CD14-positive monocyte (primary cell): ENCODE results near the gene MADCAM1. TPM values are rescaled to one million over a fixed set of nuclear protein-coding genes. Genes with fewer than 3 reads are reported as not detected.

ENCODE experiments used
- DNase-seq, 3 donors: peaks; one replicate each; pipeline ENCODE4 v3.0.0-alpha.2; 2011 to 2022
- H2AFZ ChIP-seq: 2 replicates; pipeline ENCODE4 v1.6.0; 2012; ENCODE audit warnings: mild to moderate bottlenecking, low read depth, low read length, inconsistent platforms; ENCODE audit not compliant: insufficient read depth, poor library complexity, severe bottlenecking
- H3K27ac ChIP-seq, 2 donors: 1 replicate in 1 of 2; 2 replicates in 1 of 2; pipeline ENCODE4 v1.5.1; 2012 to 2013; ENCODE audit warnings: low read length in 2 of 2, control low read depth in 1 of 2, inconsistent platforms in 1 of 2, low read depth in 1 of 2, mild to moderate bottlenecking in 1 of 2
- H3K27me3 ChIP-seq, 2 donors: one replicate each; pipeline versions ENCODE4 v1.6.0 to v1.6.1; 2011 to 2013; ENCODE audit warnings: low read length in 2 of 2; ENCODE audit not compliant: control insufficient read depth in 2 of 2, insufficient read depth in 2 of 2
- H3K36me3 ChIP-seq, 2 donors: replicated peaks in 1 of 2; 1 replicate in 1 of 2; 2 replicates in 1 of 2; pipeline versions ENCODE4 v1.5.1 to v1.6.1; 2012 to 2013; ENCODE audit warnings: low read length in 2 of 2, control low read depth in 1 of 2, inconsistent platforms in 1 of 2, mild to moderate bottlenecking in 1 of 2; ENCODE audit not compliant: insufficient read depth in 2 of 2, control insufficient read depth in 1 of 2
- H3K4me1 ChIP-seq, 2 donors: 1 replicate in 1 of 2; 2 replicates in 1 of 2; pipeline versions ENCODE4 v1.5.1 to v1.6.1; 2012 to 2013; ENCODE audit warnings: low read length in 2 of 2, control low read depth in 1 of 2, inconsistent platforms in 1 of 2, mild to moderate bottlenecking in 1 of 2, moderate library complexity in 1 of 2; ENCODE audit not compliant: insufficient read depth in 2 of 2, control insufficient read depth in 1 of 2
- H3K4me2 ChIP-seq: replicated peaks from 2 replicates; pipeline ENCODE3; 2012; ENCODE audit warnings: low read length, moderate library complexity, mild to moderate bottlenecking; ENCODE audit not compliant: poor library complexity, severe bottlenecking; ENCODE audit errors: extremely low read depth
- H3K4me3 ChIP-seq, 3 experiments: fragments of 200-600 bp in 1 of 3; sonication (generic) in 1 of 3; replicated peaks in 1 of 3; 1 replicate in 2 of 3; 2 replicates in 1 of 3; pipeline ENCODE4 v1.5.1; 2011 to 2013; ENCODE audit warnings: low read length in 3 of 3, mild to moderate bottlenecking in 3 of 3, control low read depth in 2 of 3, low read depth in 2 of 3, inconsistent platforms in 1 of 3, moderate library complexity in 1 of 3
- H3K79me2 ChIP-seq: 2 replicates; pipeline ENCODE4 v1.6.0; 2012; ENCODE audit warnings: mild to moderate bottlenecking, control low read depth, inconsistent platforms, low read length, moderate library complexity; ENCODE audit not compliant: insufficient read depth
- H3K9ac ChIP-seq: 2 replicates; pipeline ENCODE4 v1.6.0; 2017; ENCODE audit warnings: low read length, mild to moderate bottlenecking; ENCODE audit not compliant: insufficient read depth, poor library complexity, severe bottlenecking
- H3K9me3 ChIP-seq, 2 donors: replicated peaks in 1 of 2; 1 replicate in 1 of 2; 2 replicates in 1 of 2; pipeline versions ENCODE4 v1.5.1 to v1.6.1; 2012 to 2013; ENCODE audit warnings: low read length in 2 of 2, control low read depth in 1 of 2; ENCODE audit not compliant: control insufficient read depth in 1 of 2, insufficient read depth in 1 of 2
- H4K20me1 ChIP-seq: 2 replicates; pipeline ENCODE4 v1.6.0; 2012; ENCODE audit warnings: mild to moderate bottlenecking, low read length, control low read depth, moderate library complexity; ENCODE audit not compliant: insufficient read depth
- H3K27ac Mint-ChIP-seq, 7 donors: one replicate each; pipeline ENCODE4 v1.8.0; 2020; ENCODE audit warnings: mild to moderate bottlenecking in 7 of 7, mixed read lengths in 7 of 7, moderate library complexity in 6 of 7, inconsistent platforms in 2 of 7
- H3K27me3 Mint-ChIP-seq, 3 donors: one replicate each; pipeline ENCODE4 v1.8.0; 2021 to 2022; ENCODE audit warnings: low read depth in 3 of 3, mild to moderate bottlenecking in 3 of 3, mixed read lengths in 3 of 3, moderate library complexity in 3 of 3, inconsistent platforms in 1 of 3
- H3K36me3 Mint-ChIP-seq, 2 donors: one replicate each; pipeline ENCODE4 v1.8.0; 2020; ENCODE audit warnings: mixed read lengths in 2 of 2, inconsistent platforms in 1 of 2, mild to moderate bottlenecking in 1 of 2
- H3K4me1 Mint-ChIP-seq: one replicate; pipeline ENCODE4 v1.8.0; 2020; ENCODE audit warnings: mild to moderate bottlenecking, mixed read lengths
- H3K4me3 Mint-ChIP-seq, 2 donors: one replicate each; pipeline ENCODE4 v1.8.0; 2020; ENCODE audit warnings: mild to moderate bottlenecking in 2 of 2, mixed read lengths in 2 of 2, moderate library complexity in 1 of 2
- H3K9me3 Mint-ChIP-seq, 7 donors: one replicate each; pipeline ENCODE4 v1.8.0; 2020 to 2022; ENCODE audit warnings: mixed read lengths in 7 of 7, mild to moderate bottlenecking in 6 of 7, moderate library complexity in 6 of 7, inconsistent platforms in 2 of 7
- CTCF ChIP-seq: fragments of 200-600 bp; IDR thresholded peaks from one replicate; pipeline ENCODE4 v1.8.0; 2022; ENCODE audit warnings: antibody characterized with exemption, mild to moderate bottlenecking
- whole genome bisulfite sequencing: methylation state at CpG from one replicate; pipeline ENCODE4 v1.1.5; 2013; ENCODE audit warnings: missing lambda C conversion rate; ENCODE audit not compliant: insufficient coverage; 5-methylcytosine and 5-hydroxymethylcytosine counted together
- intact Hi-C, 2 donors: fragments of 100-400 bp; cut with micrococcal nuclease; formaldehyde crosslinking; loops; one replicate each; pipeline versions ENCODE4 v1.15.0 to v1.15.1; 2023
- polyA plus RNA-seq, 3 donors: library from polyadenylated mRNA; depleted of rRNA in 1 of 3; unstranded in 2 of 3; stranded (reverse) in 1 of 3; fragments of 300-500 nt in 2 of 3; fragments of >200 nt in 1 of 3; fragmentation: Illumina TruSeq in 2 of 3; gene quantifications; 1 replicate in 2 of 3; 2 replicates in 1 of 3; pipeline ENCODE4 v1.2.3, GENCODE V29; 2012 to 2021

Gene MADCAM1
- polyA plus RNA-seq, 3 donors: 0.17 TPM; not detected in 2

DNA sequence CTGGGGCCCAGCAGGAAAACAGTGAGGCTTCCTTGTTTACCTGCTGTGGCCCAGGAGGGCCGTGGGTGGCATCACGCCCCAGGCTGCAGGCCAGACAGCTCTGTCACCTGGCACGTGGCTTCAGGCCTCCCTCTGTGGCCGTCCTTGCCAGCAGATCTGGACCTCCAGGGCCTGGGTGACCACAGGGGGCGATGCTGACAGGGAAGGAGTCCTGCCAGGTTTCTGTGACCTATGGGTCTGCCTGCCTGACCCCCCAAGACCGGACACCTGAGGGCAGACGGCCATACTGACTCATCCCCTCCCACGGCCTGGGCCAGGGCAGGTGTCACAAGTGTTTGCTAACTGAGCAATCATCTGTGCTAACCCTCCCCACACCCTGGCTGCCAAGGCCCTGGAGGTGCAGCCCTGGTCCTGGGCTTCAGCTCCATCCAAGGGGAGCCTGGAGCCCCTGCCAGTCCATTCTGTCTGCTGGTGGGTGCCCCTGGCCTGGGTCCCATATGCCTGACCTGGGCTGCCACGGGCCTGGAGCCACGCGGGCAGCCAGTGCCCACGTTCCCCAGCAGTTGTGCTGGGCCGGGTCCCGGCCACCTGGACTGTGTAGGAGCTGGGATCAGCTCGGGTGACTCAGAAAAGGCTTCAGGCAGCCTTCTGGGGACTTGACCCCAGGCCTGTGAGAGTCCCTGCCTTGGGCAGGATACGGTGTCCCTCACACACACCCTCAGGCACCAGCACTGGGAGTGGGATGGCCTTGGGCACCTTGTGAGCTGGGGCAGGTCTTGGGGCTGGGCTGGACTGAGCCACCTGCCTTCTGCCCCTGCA is 38.9 kb downstream of the MADCAM1 start:
- intact Hi-C loops: loop anchor here in 1 of 2 donors (10.0 kb wide), 1 partner anchor 100 kb away; the partner anchor contains the start of genes FGF22 and POLRMT
- peaks cover 39 to 45% of the 10 kb centered on the region in 2 donors for H3K36me3 ChIP-seq
- no peaks in the 10 kb centered on the region for H3K9me3 ChIP-seq
- 87% methylated on average over 15 of the region's 16 CpGs for WGBS
- H3K79me2 ChIP-seq: peaks cover 41% of the 10 kb centered on the region
- H3K27me3 ChIP-seq: no peaks in the 10 kb centered on the region
- Mint-ChIP-seq H3K4me1 (peaks cover 18% of the 10 kb centered on the region), H3K9me3 (no peaks in the 10 kb centered on the region), H3K27ac (peak overlapping the region in 2 of 7 donors; percentile 42 to 69), H3K27me3 (no peaks in the 10 kb centered on the region), H3K4me3 (no peak overlapping the region), H3K36me3 (peaks cover 24 to 42% of the 10 kb centered on the region in 2 donors)
- H2AFZ ChIP-seq: no peak overlapping the region
- no peak for DNase-seq
- peaks cover 70% of the 10 kb centered on the region for H4K20me1 ChIP-seq
- H3K4me3 ChIP-seq: no peak overlapping the region
- peak overlapping the region in 1 of 2 donors; percentile 42 for H3K27ac ChIP-seq
- H3K4me2 ChIP-seq: no peak overlapping the region
- no peak for TF ChIP-seq CTCF
- peaks cover 24 to 27% of the 10 kb centered on the region in 2 donors for H3K4me1 ChIP-seq
- H3K9ac ChIP-seq: no peak overlapping the region

DNA sequence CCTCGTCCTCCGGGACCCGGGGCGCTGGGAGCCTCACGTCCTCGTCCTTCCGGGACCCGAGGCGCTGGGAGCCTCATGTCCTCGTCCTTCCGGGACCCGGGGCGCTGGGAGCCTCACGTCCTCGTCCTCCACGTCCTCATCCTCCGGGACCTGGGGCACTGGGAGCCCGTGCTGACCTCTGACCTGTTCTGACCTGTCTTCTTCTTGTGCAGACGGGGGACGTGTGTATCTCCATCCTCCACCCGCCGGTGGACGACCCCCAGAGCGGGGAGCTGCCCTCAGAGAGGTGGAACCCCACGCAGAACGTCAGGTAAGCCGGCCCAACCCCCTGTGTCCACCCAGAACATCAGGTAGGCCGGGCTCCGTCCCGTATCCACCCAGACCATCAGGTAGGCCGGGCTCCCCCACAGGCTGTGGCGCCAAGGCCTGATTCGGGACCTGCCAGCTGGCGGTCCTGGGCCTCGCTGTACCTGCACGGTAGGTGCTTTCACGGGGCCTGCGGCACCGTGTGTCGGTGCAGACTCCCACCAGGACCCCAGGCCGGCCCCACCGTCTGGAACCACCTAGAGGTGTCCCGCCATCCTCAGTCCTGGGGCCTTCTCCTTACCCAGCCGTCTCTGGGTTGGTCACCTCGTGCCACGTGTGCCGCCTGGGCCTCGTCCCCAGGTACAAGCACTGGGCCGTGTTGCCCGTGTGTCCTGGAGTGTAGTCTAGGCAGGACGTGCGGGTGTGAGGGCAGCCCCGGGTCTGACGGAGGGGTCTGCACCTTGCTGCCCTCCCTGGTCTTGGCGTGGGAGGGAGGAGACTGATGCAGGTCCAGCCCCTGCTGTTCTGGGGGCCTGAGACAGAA is 40.0 kb downstream of the MADCAM1 start:
- peaks cover 24 to 44% of the 10 kb centered on the region in 2 donors for H3K36me3 Mint-ChIP-seq
- 95% methylated on average over 55 of the region's 55 CpGs for WGBS
- Histone ChIP-seq H4K20me1 (peaks cover 73% of the 10 kb centered on the region), H3K9ac (no peak overlapping the region), H2AFZ (no peak overlapping the region), H3K4me1 (peaks cover 19 to 20% of the 10 kb centered on the region in 2 donors), H3K79me2 (peaks cover 41% of the 10 kb centered on the region), H3K9me3 (no peaks in the 10 kb centered on the region), H3K27ac (no peak overlapping the region), H3K4me2 (no peak overlapping the region), H3K27me3 (no peaks in the 10 kb centered on the region), H3K4me3 (no peak overlapping the region), H3K36me3 (peaks cover 42 to 50% of the 10 kb centered on the region in 2 donors)
- no peaks in the 10 kb centered on the region for H3K27me3 Mint-ChIP-seq
- H3K9me3 Mint-ChIP-seq: no peaks in the 10 kb centered on the region
- no peak for TF ChIP-seq CTCF
- intact Hi-C loops: loop anchor here in 1 of 2 donors (10.0 kb wide), 1 partner anchor 99 kb away; the partner anchor contains the start of genes FGF22 and POLRMT
- H3K4me1 Mint-ChIP-seq: peaks cover 15% of the 10 kb centered on the region
- H3K27ac Mint-ChIP-seq: peak overlapping the region in 1 of 7 donors; percentile 61
- no peak for DNase-seq
- peak overlapping the region in 1 of 2 donors; percentile 37 for H3K4me3 Mint-ChIP-seq
